ENCODE data around the gene SLC25A3.

- no peak for TF ChIP-seq CTCF (IDR thresholded peaks at IDR 0.05)
- TF ChIP-seq POLR2A (IDR thresholded peaks at IDR 0.05): no peak
- no peak for TF ChIP-seq POLR2AphosphoS5 (IDR thresholded peaks at IDR 0.05)
These were observed 33.8 kb upstream of the SLC25A3 start for GRCh38 chr12:98559666-98560065.
